GM18517 (cell line): ENCODE measurements around the gene LMAN2.
"Not testable (repeated sequence)": the region's sequence is repeated elsewhere in the genome, so short reads cannot be mapped to it uniquely, and the experiment has no call there.

Experiments used
- ATAC-seq: cut with Tn5 transposase; IDR thresholded peaks from one replicate; pipeline ENCODE4 v1.9.1; 2021; ENCODE audit warnings: mild to moderate bottlenecking, moderate library complexity; ENCODE audit not compliant: unreplicated experiment

Gene LMAN2

GRCh38 chr5:177365845-177366527 lies 14.5 kb upstream of the LMAN2 start:
- ATAC-seq: no peak

GRCh38 chr5:177364159-177364962 lies 12.9 kb upstream of the LMAN2 start:
- no peak for ATAC-seq

- ATAC-seq: no peak
These were observed 12.1 kb upstream of the LMAN2 start for GRCh38 chr5:177363565-177363964.

GRCh38 chr5:177362610-177363507 lies 11.4 kb upstream of the LMAN2 start:
- no peak for ATAC-seq

- ATAC-seq: no peak
These were observed 10.8 kb upstream of the LMAN2 start for GRCh38 chr5:177362292-177362609.

- ATAC-seq: no peak
These were observed 10.2 kb upstream of the LMAN2 start for GRCh38 chr5:177361418-177362291.

GRCh38 chr5:177360740-177361139 lies 9.3 kb upstream of the LMAN2 start:
- not testable (repeated sequence) for ATAC-seq

- no peak for ATAC-seq
These were observed 8.4 kb upstream of the LMAN2 start for GRCh38 chr5:177359860-177360259.

- ATAC-seq: no peak
These were observed 8.0 kb upstream of the LMAN2 start for GRCh38 chr5:177359451-177359851.

GRCh38 chr5:177358370-177358819 lies 6.9 kb upstream of the LMAN2 start:
- ATAC-seq: no peak

- peak; percentile 94 for ATAC-seq
These were observed 6.2 kb upstream of the LMAN2 start, which contains the start of gene RGS14 for GRCh38 chr5:177357459-177358351. TSS of gene RGS14 (plus strand) at chr5:177357924. CDS start at chr5:177358025, 101 bp downstream.

GRCh38 chr5:177357146-177357458 lies 5.6 kb upstream of the LMAN2 start:
- no peak for ATAC-seq

- ATAC-seq: no peak
These were observed 5.3 kb upstream of the LMAN2 start for GRCh38 chr5:177356746-177357145.

GRCh38 chr5:177355868-177356168 lies 4.3 kb upstream of the LMAN2 start:
- ATAC-seq: no peak

GRCh38 chr5:177355162-177355867 lies 3.8 kb upstream of the LMAN2 start:
- no peak for ATAC-seq

- no peak for ATAC-seq
These were observed 3.2 kb upstream of the LMAN2 start for GRCh38 chr5:177354711-177355110.

- no peak for ATAC-seq
These were observed 2.8 kb upstream of the LMAN2 start for GRCh38 chr5:177354256-177354655.

- ATAC-seq: no peak
These were observed 1.6 kb upstream of the LMAN2 start for GRCh38 chr5:177353093-177353492.

GRCh38 chr5:177350776-177351391 lies 584 bp downstream of the LMAN2 start:
- peak; percentile 25 for ATAC-seq
